HG02763 (cell line): Measurements from ENCODE around the gene L3MBTL4.

Source experiments
- ATAC-seq: cut with Tn5 transposase; IDR thresholded peaks from one replicate; pipeline ENCODE4 v1.9.1; 2021; ENCODE audit warnings: mild to moderate bottlenecking, moderate library complexity; ENCODE audit not compliant: unreplicated experiment

L3MBTL4 gene

GRCh38 chr18:6366776-6367175 lies 47.9 kb downstream of the L3MBTL4 start:
- ATAC-seq, result no peak

- no peak for ATAC-seq
Observed at GRCh38 chr18:6365385-6365784, 49.3 kb downstream of the L3MBTL4 start.

DNA sequence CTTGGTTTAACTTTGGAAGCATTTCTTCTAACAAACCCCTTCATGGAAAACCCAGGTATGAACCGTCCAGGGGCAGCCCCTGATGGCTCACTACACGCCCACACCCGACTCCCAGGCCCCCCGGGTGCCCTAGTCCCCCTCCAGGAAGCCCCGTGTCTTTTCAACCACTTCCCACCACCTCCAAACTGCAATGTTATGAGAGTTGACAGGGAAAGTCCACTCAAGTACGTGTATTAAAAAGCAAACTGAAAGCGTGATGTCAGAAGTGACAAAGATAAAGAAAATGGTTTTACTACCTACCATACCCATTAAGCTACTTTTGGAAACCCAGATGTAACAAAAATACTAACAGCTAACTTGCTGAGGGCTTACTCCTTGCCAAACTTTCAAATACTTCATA lies 51.5 kb downstream of the L3MBTL4 start:
- ATAC-seq, result peak; percentile 78

GRCh38 chr18:6362559-6363129 lies 52.1 kb downstream of the L3MBTL4 start:
- ATAC-seq, result no peak

DNA sequence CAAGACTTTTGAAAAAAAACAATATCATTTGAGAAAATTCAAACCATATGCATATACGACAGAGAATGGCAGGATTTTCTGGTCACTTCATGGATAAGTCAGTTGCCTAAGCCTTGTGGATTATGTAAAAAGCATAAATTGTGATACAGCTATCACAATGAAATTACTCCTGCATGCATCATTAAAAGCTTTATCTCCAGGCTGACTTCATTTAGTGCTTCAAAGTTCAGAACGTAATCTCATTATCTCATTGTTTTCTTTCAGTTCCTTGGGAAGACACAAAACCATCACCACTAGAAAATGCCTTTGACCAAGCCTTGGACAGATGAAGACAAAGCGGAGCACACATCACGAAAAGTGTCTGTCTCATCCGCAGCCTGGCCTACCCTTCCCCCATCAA lies 57.0 kb downstream of the L3MBTL4 start:
- no peak for ATAC-seq

DNA sequence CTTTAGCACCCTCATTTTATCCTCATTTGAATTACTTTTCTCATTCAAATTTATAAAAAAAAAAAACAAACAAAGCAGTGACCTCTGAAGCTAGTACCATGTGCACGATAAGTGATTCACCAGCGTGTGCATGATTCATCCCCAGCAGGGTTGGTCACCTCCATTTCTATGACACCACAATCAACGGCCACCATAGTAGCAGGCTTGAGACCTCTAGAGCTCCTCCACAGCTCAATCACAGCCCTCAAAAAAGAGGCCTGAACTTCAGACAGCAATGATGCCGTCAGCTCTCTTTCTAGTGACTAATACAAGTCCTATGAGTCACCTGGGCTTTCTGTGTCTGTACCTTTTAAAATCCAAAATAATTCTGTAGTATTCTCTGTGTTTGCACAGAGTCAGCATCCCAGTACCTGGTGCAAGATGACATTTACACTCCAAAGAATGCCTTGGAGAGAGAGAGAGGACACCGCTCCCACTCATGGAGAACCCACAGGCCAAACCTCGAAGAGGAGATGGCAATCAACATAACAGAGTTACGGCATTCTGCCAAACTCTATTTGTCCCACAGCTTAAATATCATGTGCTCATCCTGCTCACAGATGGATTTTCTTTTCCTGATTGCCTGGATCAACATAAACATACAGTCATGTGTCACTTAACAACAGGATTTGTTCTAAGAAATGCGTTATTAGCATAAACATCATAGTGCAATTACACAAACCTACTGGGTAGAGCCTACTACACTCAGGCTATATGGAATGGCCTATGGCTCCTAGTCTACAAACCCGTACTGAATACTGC lies 58.7 kb downstream of the L3MBTL4 start:
- ATAC-seq, result no peak

GRCh38 chr18:6352275-6352674 lies 62.4 kb downstream of the L3MBTL4 start:
- ATAC-seq, result no peak

GRCh38 chr18:6342990-6343389 lies 71.7 kb downstream of the L3MBTL4 start:
- no peak for ATAC-seq

DNA sequence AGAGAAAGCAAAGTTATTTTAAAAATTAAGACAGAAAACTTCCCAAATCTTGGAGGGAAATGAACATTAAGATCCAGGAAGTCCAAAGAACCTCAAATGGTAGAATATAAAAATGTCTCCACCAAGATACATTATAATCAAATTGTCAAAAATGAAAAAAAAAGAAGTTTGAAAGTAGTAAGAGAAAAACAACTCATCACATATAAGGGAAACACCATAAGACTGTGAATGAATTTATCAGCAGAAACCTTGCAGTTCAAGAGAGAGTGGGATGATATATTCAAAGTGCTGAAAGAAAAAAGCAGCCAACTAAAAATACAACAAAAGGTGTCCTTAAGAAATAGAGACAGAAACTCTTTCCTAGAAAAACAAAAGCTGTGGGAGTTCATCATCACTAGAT lies 73.0 kb downstream of the L3MBTL4 start:
- ATAC-seq, result no peak

GRCh38 chr18:6341303-6341702 lies 73.4 kb downstream of the L3MBTL4 start:
- ATAC-seq, result no peak

GRCh38 chr18:6340121-6340520 lies 74.6 kb downstream of the L3MBTL4 start:
- ATAC-seq, result no peak

DNA sequence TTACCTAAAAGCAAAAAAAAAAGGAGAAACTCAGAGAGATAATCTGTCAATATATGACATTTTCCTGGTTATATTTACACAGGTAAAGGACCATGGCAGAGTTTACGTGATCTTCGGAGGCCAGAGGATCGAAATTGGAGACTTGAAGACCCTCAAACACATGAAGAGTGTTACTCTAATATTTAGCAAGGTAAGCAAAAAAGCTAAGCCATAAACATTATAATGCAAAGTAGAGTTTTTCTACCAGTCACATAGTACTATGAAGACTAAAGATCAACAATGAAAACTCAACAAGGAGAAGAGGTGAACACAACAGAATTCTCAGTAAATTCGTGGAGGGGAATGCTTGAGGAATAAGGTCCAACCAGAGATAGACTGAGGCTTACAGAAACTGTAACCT lies 78.5 kb downstream of the L3MBTL4 start:
- no peak for ATAC-seq

GRCh38 chr18:6333981-6334380 lies 80.7 kb downstream of the L3MBTL4 start:
- ATAC-seq, result no peak

DNA sequence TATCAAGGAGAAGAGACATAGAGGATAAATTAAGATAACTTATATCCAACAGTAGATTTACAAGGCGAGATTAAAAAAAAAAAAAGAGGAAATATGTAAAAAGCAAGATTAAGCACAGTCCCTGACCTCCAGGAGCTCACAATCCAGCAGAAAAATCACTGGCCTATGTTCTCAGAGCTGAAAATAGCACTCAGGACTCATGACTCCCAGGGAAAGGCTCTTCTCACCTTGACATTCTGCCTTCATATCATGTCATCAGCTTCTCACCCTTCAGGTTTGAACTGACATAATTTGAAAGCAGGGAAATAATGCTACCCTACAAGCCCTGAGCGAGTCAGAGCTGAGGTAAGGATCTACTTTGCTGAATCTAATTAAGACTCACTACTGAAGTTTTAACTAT lies 82.8 kb downstream of the L3MBTL4 start:
- no peak for ATAC-seq

GRCh38 chr18:6330786-6331185 lies 83.9 kb downstream of the L3MBTL4 start:
- ATAC-seq, result no peak

DNA sequence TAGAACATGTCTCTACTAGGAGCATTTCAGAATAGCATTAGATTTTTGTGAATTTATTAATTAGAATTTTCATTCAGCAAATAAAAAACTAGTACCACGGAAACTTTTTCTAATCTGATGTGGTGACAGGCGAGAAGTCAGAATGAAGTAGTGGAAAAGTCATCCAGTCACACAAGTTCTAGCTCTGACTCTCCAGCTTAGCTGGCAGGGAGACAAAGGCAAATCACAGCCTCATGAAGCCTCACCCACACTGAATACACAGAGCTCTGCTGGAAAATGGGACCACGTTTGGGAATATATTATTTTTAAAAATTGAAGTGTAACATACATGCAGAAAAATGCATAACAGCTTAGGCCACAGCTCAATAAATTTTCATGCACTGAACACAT lies 86.1 kb downstream of the L3MBTL4 start:
- ATAC-seq, result no peak

- no peak for ATAC-seq
Observed at GRCh38 chr18:6327895-6328620, 86.7 kb downstream of the L3MBTL4 start.

- ATAC-seq, result no peak
Observed at GRCh38 chr18:6327485-6327884, 87.2 kb downstream of the L3MBTL4 start.

DNA sequence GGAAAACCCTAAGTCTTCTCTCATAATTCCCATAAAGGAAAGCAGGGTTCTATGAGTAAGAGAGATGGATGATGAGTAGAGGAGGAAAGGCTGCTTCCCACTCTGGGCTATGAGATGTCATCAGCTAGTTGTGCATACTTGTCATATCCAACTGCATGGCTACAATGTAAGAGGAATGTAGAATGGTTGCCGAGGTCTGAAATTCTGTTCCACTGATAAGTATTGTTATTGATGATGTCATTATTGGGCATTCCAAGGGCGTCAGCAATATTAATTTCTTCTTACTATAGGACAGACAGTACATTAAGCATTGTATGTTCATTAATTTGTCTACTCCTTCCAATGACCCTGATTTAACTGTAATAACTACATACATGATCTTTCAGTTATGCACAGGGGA lies 88.1 kb downstream of the L3MBTL4 start:
- ATAC-seq, result no peak

DNA sequence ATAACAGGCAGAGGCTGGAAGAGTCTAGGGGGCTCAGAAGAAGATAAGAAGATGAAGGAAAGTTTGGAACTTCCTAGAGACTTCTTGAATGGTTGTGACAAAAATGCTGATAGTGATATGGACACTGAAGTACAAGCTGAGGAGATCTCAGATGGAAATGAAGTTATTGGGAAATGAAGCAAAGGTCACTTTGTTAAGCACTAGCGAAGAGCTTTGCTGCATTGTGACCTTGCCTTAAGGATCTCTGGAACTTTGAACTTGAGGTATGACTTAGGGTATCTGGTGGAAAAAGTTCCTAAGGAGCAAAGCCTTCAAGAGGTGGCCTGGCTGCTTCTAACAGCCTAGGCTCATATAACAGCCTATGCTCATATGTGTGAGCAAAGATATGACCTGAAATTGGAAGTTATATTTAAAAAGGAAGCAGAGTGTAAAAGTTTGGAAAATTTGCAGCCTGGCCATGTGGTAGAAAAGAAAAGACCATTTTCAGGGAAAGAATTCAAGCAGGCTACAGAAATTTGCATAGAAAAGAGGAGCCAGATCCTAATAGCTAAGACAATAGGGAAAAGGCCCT lies 91.3 kb downstream of the L3MBTL4 start:
- ATAC-seq, result no peak

DNA sequence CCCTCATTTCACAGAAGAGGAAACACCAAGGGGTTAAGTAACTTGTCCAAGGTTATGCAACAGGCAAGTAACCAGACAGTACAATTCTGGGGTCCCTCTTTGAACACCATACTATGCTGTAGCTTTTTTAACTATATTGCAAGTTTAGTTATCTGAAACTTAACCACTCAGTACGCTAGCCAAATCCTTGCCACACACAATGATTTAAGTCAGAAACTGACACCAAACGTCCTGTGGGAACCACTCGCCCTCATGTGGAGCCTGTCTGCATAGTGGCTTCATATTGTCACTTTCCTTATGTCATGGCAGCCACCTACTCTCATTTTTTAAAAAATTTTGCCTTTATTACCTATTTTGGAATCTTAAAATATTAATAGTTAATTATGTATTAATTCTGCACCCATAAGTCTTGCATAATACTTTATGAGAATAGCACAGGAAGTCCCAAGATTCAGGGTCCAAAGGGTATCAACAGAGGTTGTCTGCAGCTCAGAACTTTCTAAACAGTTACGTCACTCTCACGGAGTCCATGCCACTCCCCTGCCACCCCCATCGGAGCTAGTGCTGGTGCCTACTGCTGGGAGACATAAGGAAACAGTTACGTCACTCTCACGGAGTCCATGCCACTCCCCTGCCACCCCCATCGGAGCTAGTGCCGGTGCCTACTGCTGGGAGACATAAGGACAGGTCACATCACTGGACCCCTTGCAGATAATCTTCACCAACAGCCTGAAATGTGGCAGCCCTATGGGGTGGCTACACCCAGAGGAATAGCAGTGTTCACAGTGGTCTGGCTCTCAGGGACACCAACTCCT lies 99.0 kb downstream of the L3MBTL4 start:
- no peak for ATAC-seq
